Prostate gland (tissue), 2 donors: Measurements from ENCODE around the gene GNA15.

Experiments used
- POLR2A ChIP-seq: fragments of 450-650 bp; IDR thresholded peaks from one replicate; pipeline ENCODE4 v1.6.1; 2016; ENCODE audit warnings: antibody characterized with exemption, mild to moderate bottlenecking
- POLR2AphosphoS5 ChIP-seq: sonication (generic); formaldehyde crosslinking; IDR thresholded peaks from one replicate; pipeline ENCODE4 v1.6.1; 2017; ENCODE audit warnings: antibody characterized with exemption
- TF ChIP-seq, protein P1 (sequence below), 4 experiments: fragments of 200-600 bp in 2 of 4; fragments of 450-650 bp in 2 of 4; sonication (generic) in 2 of 4; IDR thresholded peaks; 1 replicate in 3 of 4; 2 replicates in 1 of 4; pipeline ENCODE4 v1.5.1; 2016 to 2019; ENCODE audit warnings: antibody characterized with exemption in 4 of 4, mild to moderate bottlenecking in 2 of 4, moderate library complexity in 2 of 4

DNA sequence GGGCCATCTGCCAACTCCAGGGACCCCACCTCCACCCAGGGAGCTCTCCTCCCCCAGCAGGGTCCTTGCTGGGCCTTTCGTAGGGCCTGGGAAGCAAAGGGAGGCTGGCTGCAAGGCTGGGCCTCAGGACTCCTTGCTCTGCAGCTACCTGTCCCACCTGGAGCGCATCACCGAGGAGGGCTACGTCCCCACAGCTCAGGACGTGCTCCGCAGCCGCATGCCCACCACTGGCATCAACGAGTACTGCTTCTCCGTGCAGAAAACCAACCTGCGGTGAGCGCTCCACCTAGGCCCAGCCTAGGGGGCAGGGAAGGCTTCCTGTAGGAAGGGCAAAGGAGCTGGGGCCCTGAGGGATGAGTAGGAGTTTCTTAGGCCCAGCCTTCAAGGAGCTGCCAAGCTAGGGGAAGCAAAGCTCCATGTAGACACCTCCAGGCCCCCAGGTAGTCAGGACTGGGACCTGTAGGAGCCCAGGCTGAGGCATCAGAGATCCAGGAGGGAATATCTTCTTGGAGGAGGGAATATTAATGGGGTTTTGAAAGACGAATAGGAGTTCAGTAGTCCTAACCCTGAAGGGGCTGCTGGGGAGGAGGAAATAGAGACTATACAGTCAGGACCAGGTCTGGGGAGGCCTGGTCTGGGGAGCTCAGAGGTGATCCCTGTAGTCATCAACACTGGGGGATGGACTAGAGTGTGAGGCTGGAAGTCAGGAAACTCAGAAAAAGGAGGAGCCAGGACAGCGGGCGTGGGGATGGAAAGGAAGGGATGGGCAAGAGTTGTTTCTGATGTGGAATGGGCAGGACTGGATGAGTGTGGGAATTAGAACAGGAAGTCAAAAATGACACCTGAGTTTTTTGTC lies 16.0 kb downstream of the GNA15 start:
- TF ChIP-seq, protein P1, sequence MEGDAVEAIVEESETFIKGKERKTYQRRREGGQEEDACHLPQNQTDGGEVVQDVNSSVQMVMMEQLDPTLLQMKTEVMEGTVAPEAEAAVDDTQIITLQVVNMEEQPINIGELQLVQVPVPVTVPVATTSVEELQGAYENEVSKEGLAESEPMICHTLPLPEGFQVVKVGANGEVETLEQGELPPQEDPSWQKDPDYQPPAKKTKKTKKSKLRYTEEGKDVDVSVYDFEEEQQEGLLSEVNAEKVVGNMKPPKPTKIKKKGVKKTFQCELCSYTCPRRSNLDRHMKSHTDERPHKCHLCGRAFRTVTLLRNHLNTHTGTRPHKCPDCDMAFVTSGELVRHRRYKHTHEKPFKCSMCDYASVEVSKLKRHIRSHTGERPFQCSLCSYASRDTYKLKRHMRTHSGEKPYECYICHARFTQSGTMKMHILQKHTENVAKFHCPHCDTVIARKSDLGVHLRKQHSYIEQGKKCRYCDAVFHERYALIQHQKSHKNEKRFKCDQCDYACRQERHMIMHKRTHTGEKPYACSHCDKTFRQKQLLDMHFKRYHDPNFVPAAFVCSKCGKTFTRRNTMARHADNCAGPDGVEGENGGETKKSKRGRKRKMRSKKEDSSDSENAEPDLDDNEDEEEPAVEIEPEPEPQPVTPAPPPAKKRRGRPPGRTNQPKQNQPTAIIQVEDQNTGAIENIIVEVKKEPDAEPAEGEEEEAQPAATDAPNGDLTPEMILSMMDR (IDR thresholded peaks at IDR 0.05), result no peak
- TF ChIP-seq POLR2A (no peak), POLR2AphosphoS5 (no peak)
